IMR-90 (cell line): Measurements from ENCODE around the gene PDS5A. TPM values are rescaled to one million over a fixed set of nuclear protein-coding genes. Genes with fewer than 3 reads are reported as not detected.

Source experiments
- ATAC-seq: fragments of 200-7000 bp; cut with Tn5 transposase; 2 replicates; pipeline ENCODE4 v1.9.1; 2020; ENCODE audit warnings: low read depth, mild to moderate bottlenecking, moderate library complexity
- BruUV-seq: library from RNA; stranded (reverse); fragments of 400-500 nt; replicated peaks from 2 replicates; lab custom pipeline; 2021; lab: Mats Ljungman, UMichigan
- CTCF ChIA-PET: fragments of 300-600 bp; formaldehyde crosslinking; extraction: SDS; loops from one replicate; lab custom pipeline; 2021; ENCODE audit warnings: antibody characterized with exemption; lab: Yijun Ruan, JAX
- POLR2A ChIA-PET: fragments of 300-600 bp; sonication (Branson Sonifier 250); formaldehyde crosslinking; loops from one replicate; lab custom pipeline; 2022; ENCODE audit warnings: antibody characterized with exemption; ENCODE audit not compliant: unreplicated experiment; lab: Charles Lee
- DNase-seq: peaks from one replicate; pipeline ENCODE4 v3.0.0; 2013
- H2AFZ ChIP-seq: replicated peaks from 2 replicates; pipeline ENCODE3; 2013; ENCODE audit warnings: low read length, mild to moderate bottlenecking; ENCODE audit not compliant: poor library complexity
- H2AK5ac ChIP-seq: 2 replicates; pipeline ENCODE4 v1.6.1; 2013; ENCODE audit warnings: low read depth, low read length, inconsistent platforms
- H2AK9ac ChIP-seq: replicated peaks from 2 replicates; pipeline ENCODE3; 2013; ENCODE audit warnings: mild to moderate bottlenecking, low read depth, low read length, moderate library complexity; ENCODE audit not compliant: poor library complexity
- H2BK120ac ChIP-seq: 2 replicates; pipeline ENCODE4 v1.6.1; 2013; ENCODE audit warnings: low read depth, low read length, inconsistent platforms
- H2BK15ac ChIP-seq: 3 replicates; pipeline ENCODE4 v1.6.1; 2013; ENCODE audit warnings: low read depth, low read length, inconsistent platforms
- H2BK20ac ChIP-seq: 2 replicates; pipeline ENCODE4 v1.6.1; 2013; ENCODE audit warnings: low read depth, mild to moderate bottlenecking, inconsistent platforms, low read length, moderate library complexity
- H2BK5ac ChIP-seq: 2 replicates; pipeline ENCODE4 v1.6.1; 2013; ENCODE audit warnings: mild to moderate bottlenecking, low read depth, low read length, inconsistent platforms; ENCODE audit not compliant: poor library complexity, severe bottlenecking
- H3K14ac ChIP-seq: replicated peaks from 2 replicates; pipeline ENCODE4 v1.6.1; 2013; ENCODE audit warnings: low read depth, low read length, inconsistent platforms
- H3K18ac ChIP-seq: 2 replicates; pipeline ENCODE4 v1.6.1; 2013; ENCODE audit warnings: low read depth, low read length, control low read depth
- H3K23ac ChIP-seq: 2 replicates; pipeline ENCODE4 v1.6.1; 2013; ENCODE audit warnings: low read depth, low read length, inconsistent platforms
- H3K27ac ChIP-seq: 2 replicates; pipeline ENCODE4 v1.5.1; 2013; ENCODE audit warnings: mild to moderate bottlenecking, control low read depth, low read length; ENCODE audit not compliant: insufficient read depth
- H3K27me3 ChIP-seq: 2 replicates; pipeline ENCODE4 v1.6.1; 2013; ENCODE audit warnings: low read length; ENCODE audit not compliant: control insufficient read depth, insufficient read depth
- H3K36me3 ChIP-seq: 2 replicates; pipeline ENCODE4 v1.6.1; 2013; ENCODE audit warnings: low read length, mixed read lengths; ENCODE audit not compliant: control insufficient read depth, insufficient read depth
- H3K4ac ChIP-seq: 2 replicates; pipeline ENCODE4 v1.6.1; 2013; ENCODE audit warnings: low read depth, low read length, inconsistent platforms
- H3K4me1 ChIP-seq: 2 replicates; pipeline ENCODE4 v1.6.1; 2013; ENCODE audit warnings: low read length, mixed read lengths; ENCODE audit not compliant: control insufficient read depth, insufficient read depth
- H3K4me2 ChIP-seq: 2 replicates; pipeline ENCODE4 v1.6.1; 2013; ENCODE audit warnings: low read depth, mild to moderate bottlenecking, control low read depth, low read length, moderate library complexity
- H3K4me3 ChIP-seq: 2 replicates; pipeline ENCODE4 v1.5.1; 2013; ENCODE audit warnings: low read depth, mild to moderate bottlenecking, control low read depth, low read length, moderate library complexity; ENCODE audit not compliant: insufficient read depth
- H3K56ac ChIP-seq: 2 replicates; pipeline ENCODE4 v1.6.1; 2013; ENCODE audit warnings: low read length, inconsistent platforms; ENCODE audit not compliant: insufficient read depth; ENCODE audit errors: extremely low read depth
- H3K79me1 ChIP-seq, 2 experiments: 2 replicates each; pipeline ENCODE4 v1.6.1; 2013; ENCODE audit warnings: low read length in 2 of 2, inconsistent platforms in 1 of 2, low read depth in 1 of 2
- H3K9ac ChIP-seq: 2 replicates; pipeline ENCODE4 v1.6.1; 2013; ENCODE audit warnings: low read depth, low read length, control low read depth
- H3K9me1 ChIP-seq: 2 replicates; pipeline ENCODE4 v1.6.1; 2013; ENCODE audit warnings: low read length, inconsistent platforms; ENCODE audit not compliant: insufficient read depth
- H3K9me3 ChIP-seq: 2 replicates; pipeline ENCODE4 v1.6.1; 2013; ENCODE audit warnings: low read length; ENCODE audit not compliant: control insufficient read depth, insufficient read depth
- H4K20me1 ChIP-seq: 2 replicates; pipeline ENCODE4 v1.6.1; 2013; ENCODE audit warnings: low read length, inconsistent platforms; ENCODE audit not compliant: insufficient read depth
- H4K5ac ChIP-seq: 2 replicates; pipeline ENCODE4 v1.6.1; 2013; ENCODE audit warnings: mild to moderate bottlenecking, low read depth, low read length, control low read depth
- H4K8ac ChIP-seq, 2 experiments: 2 replicates each; pipeline ENCODE4 v1.6.1; 2013; ENCODE audit warnings: low read depth in 2 of 2, low read length in 2 of 2, control low read depth in 1 of 2, inconsistent platforms in 1 of 2
- H4K91ac ChIP-seq: 2 replicates; pipeline ENCODE4 v1.6.1; 2013; ENCODE audit warnings: low read depth, low read length, inconsistent platforms; ENCODE audit not compliant: insufficient read depth
- CEBPB ChIP-seq: IDR thresholded peaks from 2 replicates; pipeline ENCODE4 v1.6.1; 2012; ENCODE audit warnings: low read depth, low read length, improper control_type of control experiment
- RAD21 ChIP-seq: IDR thresholded peaks from 2 replicates; pipeline ENCODE4 v1.6.1; 2012; ENCODE audit warnings: low read length, improper control_type of control experiment
- WGBS, 2 experiments: methylation state at CpG; one replicate each; pipeline versions ENCODE4 v1.1.5 to v1.1.7; 2013; ENCODE audit warnings: missing lambda C conversion rate in 2 of 2; ENCODE audit not compliant: insufficient read length in 1 of 2; ENCODE audit errors: extremely low coverage in 2 of 2; 5-methylcytosine and 5-hydroxymethylcytosine counted together
- dilution Hi-C: fragments of 300-500 bp; cut with HindIII; formaldehyde crosslinking; loops from one replicate; pipeline ENCODE4 v1.14.3; 2018; ENCODE audit warnings: low sequenced_read_pairs; ENCODE audit not compliant: unreplicated experiment
- in situ Hi-C: fragments of 300-500 bp; cut with MboI; formaldehyde crosslinking; loops from 3 replicates; pipeline ENCODE4 v1.14.3; 2019; ENCODE audit warnings: low sequenced_read_pairs, inconsistent platforms, mixed read lengths
- intact Hi-C: fragments of 100-400 bp; cut with micrococcal nuclease; formaldehyde crosslinking; loops from 2 replicates; pipeline ENCODE4 v1.10.0; 2022
- polyA plus RNA-seq, 3 experiments: library from polyadenylated mRNA; depleted of rRNA; stranded (reverse); fragments of >200 nt; gene quantifications; 2 replicates each; pipeline ENCODE4 v1.2.3, GENCODE V29; 2012; ENCODE audit warnings: low replicate concordance in 1 of 3
- total RNA-seq: library from RNA; depleted of rRNA; stranded (reverse); fragments of >200 nt; gene quantifications from 2 replicates; pipeline ENCODE4 v1.2.3, GENCODE V29; 2012

Gene PDS5A
- total and polyA plus RNA-seq, 2 of the 4 experiments (the other 2 are of a cell fraction): 16.3 to 33.5 TPM

DNA sequence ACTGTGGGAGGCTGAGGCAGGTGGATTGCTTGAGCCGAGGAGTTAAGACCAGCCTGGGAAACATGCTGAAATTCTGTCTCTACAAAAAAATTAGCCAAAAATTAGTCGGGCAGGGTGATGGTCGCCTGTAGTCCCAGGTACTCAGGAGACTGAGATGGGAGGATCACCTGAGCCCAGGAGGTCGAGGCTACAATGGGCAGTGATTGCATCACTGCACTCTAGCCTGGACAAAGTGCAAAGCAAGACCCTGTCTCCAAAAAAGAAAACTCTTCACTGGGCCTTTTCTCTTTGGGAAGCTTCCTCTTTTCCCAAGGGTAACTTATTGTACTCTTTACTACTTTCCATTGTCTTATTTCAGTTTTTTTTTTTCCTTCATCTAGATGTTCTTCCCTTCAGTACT, 190.9 kb downstream of the PDS5A start:
- TF ChIP-seq RAD21: no peak
- peak; percentile 19; the same call in 1 of the 2 replicates for TF ChIP-seq CEBPB
- Histone ChIP-seq H4K91ac (no peak overlapping the region), H2BK15ac (no peak overlapping the region), H4K8ac (no peak overlapping the region), H2BK5ac (no peak overlapping the region), H4K20me1 (no peaks in the 10 kb centered on the region), H2BK120ac (no peak overlapping the region), H3K9ac (no peak overlapping the region), H3K4me3 (no peak overlapping the region), H2AK5ac (no peak overlapping the region), H2AK9ac (no peak overlapping the region), H3K36me3 (no peaks in the 10 kb centered on the region), H3K9me1 (no peaks in the 10 kb centered on the region), H3K9me3 (no peaks in the 10 kb centered on the region), H2AFZ (no peak overlapping the region), H2BK20ac (no peak overlapping the region), H3K4me2 (no peak overlapping the region), H4K5ac (no peak overlapping the region), H3K4me1 (no peaks in the 10 kb centered on the region), H3K14ac (no peak overlapping the region), H3K18ac (no peak overlapping the region), H3K79me1 (peaks cover 0 to 3% of the 10 kb centered on the region in 2 experiments; a peak in 1 of 4 replicates), H3K23ac (no peak overlapping the region), H3K56ac (no peak overlapping the region), H3K27ac (no peak overlapping the region), H3K27me3 (no peaks in the 10 kb centered on the region), H3K4ac (no peak overlapping the region)
- in situ Hi-C loops: no loop called here
- ChIA-PET POLR2A (no interaction called here), CTCF (no interaction called here)
- WGBS, 2 experiments: 92% methylated on average over 2 of the region's 4 CpGs; no CpG with 5 or more reads in 1 of the 2 experiments
- DNase-seq: no peak
- intact Hi-C loops: no loop called here
- no TSS peak for BruUV-seq
- no peak for ATAC-seq
- dilution Hi-C loops: no loop called here
